ENCODE data around the gene MYO7A.

MYO7A gene

DNA sequence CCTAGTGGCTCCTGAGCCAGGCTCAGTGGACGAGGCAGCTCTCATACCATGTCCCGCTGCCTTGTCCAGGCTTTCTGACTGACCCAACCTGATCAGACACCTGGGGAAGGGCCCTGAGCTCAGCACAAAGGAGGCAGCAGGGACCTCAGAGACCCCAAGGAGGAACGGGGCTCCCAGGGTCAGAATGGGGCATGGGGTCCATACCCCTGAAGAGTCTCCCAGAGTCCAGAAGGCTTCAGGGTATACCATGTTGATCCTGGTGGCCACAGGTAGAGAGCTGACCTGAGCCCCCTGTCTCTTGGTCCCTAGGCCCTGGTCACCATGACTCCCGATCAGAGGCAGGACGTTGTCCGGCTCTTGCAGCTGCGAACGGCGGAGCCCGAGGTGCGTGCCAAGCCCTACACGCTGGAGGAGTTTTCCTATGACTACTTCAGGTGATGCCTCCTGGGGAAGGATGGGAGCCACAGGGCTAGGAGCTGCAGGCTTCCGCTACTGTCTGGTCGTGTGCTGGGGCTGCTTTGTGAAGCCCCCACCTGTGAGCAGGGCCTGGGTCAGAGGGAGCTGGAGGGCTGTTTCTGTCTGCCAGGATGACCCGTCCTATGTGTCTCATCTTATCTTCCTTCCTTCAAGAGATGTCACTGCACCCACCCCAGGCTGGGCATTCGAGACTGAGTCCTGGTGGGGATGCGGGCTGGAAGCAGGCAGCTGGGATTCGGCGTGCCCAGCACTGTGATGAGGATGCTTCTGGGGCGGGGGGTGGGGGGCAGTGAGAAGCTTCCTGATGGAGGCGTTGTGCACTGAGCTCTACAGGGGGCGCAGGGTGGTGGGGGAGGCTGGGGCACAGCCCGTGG is 74.2 kb downstream of the MYO7A start:
- no peak for DNase-seq (ENCODE audit: low read depth)

GRCh38 chr11:77202941-77203900 is 75.2 kb downstream of the MYO7A start:
- DNase-seq (ENCODE audit: low read depth), result no peak

DNA sequence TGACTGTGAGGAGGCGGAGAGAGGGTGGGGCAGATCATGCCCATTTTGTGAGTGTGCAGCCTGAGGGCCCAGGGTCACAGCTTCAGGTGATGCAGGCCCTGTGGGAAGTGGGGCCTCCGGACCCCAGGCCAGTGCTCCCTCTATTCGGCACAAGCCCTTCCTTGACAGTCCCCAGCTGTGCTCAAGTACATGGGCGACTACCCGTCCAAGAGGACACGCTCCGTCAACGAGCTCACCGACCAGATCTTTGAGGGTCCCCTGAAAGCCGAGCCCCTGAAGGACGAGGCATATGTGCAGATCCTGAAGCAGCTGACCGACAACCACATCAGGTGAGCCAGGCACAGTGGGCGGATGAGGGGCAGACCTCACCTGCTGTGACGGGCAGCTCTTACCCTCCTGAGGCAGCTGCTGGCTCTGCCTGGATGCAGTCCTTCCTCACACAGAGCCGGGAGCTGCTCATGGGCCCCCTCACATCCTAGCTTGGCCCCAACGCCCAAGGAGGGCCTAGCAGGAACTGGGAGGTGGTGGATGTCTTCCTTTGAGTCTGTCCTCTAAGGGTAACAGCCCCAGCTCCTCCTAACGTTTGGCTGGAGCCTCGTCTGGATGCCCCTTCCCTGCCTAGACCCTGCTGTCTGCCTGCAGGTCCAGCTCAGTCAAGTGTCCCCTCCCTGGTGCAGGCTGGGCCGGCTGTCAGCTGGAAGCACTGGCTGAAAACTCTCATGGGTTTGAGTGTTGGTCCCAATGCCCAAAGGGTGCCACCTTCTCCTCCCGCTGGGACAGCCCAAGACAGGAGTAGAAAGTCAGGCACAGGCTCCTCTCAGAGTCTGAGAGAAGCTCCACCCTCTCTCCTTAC is 76.1 kb downstream of the MYO7A start:
- DNase-seq (ENCODE audit: low read depth), result no peak

DNA sequence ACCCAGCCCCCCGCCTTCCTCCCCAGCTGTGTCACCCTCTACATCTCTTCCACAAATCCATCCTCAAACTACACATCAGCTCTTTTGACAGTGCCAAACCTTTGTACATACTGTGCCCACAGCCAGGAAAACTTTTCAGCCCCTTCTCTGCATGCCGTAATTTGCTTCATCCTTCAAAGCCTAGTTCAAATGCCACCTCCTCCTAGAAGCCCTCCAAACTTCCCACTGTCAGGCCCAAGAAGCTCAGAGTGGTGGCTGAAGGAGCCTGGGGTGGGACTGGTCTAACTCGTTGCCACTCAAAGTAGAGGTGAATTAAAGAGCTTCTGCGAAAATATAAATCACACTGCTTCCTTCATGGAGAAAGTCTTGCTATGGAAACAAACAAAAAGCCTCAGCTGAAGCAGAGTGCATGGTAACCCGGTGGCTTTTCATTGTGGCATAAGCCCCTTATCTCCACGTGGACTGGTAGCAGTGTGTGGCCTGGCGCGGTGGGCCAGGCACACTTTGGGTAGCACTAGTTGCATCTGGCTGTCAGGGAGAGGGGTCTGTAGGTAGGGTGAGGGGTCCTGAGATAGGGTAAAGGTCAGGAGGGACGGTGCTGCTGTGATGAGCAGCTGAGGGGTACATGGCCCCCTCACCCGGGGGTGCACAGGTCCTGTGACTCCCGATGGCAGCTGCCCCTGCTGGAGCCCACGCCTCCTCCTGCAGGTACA is 76.9 kb downstream of the MYO7A start:
- no peak for DNase-seq (ENCODE audit: low read depth)

GRCh38 chr11:77205467-77206263 is 77.6 kb downstream of the MYO7A start:
- no peak for DNase-seq (ENCODE audit: low read depth)

- no peak for DNase-seq (ENCODE audit: low read depth)
Observed at GRCh38 chr11:77206264-77207018, 78.4 kb downstream of the MYO7A start.

- no peak for DNase-seq (ENCODE audit: low read depth)
Observed at GRCh38 chr11:77207019-77207485, 79.0 kb downstream of the MYO7A start.

DNA sequence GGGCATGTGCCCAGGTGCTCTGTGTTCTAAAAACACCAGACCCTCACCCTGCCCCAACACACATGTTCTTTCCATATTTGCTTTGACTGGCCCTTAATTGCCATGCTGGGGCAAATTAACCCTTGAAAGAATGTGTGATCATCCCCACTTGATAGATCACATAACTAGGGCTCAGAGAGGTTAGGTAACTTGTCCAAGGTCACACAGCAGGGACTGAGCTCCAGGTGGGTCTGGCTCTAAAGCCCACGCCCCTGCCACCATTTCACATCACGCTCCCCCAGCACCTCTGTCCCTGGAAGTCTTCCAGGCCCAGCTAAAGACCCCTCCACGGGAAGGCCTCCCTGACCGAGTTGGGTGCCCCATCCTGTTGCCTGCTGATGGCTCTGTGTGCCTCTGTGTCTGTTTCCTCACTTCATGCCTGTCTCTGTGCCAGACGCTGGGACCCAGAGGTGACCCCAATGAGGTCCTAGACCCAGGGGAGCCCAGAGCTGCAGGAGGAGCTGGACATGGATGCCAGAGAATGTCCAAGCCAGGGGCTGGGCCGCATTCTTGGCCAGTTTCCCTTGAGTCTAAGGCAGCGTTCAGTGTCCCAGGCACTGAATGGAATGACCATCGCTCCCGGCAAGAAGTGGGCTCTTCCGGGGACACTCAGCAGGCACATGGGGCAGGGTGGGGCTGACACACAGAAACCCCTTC is 79.7 kb downstream of the MYO7A start:
- no peak for DNase-seq (ENCODE audit: low read depth)

GRCh38 chr11:77208535-77208934 is 80.5 kb downstream of the MYO7A start:
- no peak for DNase-seq (ENCODE audit: low read depth)

DNA sequence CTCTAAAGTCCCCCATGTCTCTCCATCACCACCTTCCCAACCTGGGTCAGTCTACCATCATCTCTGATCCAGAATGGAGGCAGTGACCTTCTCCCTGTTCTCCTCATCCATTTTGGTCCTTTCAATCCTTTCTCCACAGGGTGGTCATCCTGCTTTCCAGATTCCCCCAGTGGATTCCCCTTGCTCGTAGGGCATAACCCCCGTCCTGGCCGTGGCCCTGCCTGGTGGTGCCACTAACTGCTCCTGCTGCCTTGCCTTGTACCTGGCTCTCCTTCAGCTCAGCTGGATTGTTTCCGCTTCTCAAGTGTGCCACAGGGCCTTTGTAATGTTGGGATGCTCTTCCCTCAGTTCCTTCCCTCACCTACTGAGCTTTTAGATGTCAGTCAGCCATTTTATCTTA is 81.6 kb downstream of the MYO7A start:
- DNase-seq (ENCODE audit: low read depth), result no peak

GRCh38 chr11:77211040-77211451 is 83.0 kb downstream of the MYO7A start:
- no peak for DNase-seq (ENCODE audit: low read depth)

DNA sequence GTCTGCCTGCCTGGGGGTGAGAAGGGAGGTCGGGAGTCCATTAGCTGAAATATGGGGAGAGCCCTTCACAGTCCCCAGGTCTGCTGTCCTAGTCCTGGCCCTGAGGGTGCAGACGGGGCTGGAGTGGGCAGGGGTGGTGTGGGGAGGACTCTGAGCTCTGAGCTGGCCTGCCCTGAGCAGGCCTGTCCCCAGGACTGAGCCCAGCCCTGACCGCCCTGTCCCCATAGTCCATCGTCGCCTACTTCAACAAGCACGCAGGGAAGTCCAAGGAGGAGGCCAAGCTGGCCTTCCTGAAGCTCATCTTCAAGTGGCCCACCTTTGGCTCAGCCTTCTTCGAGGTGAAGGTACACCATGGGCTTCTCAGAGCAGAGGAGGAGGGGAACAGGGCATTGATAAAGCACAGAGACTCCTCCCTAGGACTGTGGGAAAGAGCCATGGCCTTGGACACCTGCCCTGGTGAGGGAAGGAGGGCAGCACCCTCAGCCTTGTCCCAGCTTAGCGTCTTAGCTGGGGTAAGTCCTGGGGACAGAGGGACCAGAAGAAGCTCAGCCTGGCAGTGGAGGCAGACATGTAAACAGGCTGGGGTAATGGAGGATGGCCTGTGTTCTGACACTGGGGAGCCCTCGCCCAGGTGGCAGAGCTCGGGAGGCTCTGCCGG is 83.7 kb downstream of the MYO7A start:
- no peak for DNase-seq (ENCODE audit: low read depth)

- no peak for DNase-seq (ENCODE audit: low read depth)
Observed at GRCh38 chr11:77212314-77213007, 84.4 kb downstream of the MYO7A start.

- no peak for DNase-seq (ENCODE audit: low read depth)
Observed at GRCh38 chr11:77213029-77213579, 85.1 kb downstream of the MYO7A start.

GRCh38 chr11:77213589-77214428 is 85.8 kb downstream of the MYO7A start:
- no peak for DNase-seq (ENCODE audit: low read depth)

DNA sequence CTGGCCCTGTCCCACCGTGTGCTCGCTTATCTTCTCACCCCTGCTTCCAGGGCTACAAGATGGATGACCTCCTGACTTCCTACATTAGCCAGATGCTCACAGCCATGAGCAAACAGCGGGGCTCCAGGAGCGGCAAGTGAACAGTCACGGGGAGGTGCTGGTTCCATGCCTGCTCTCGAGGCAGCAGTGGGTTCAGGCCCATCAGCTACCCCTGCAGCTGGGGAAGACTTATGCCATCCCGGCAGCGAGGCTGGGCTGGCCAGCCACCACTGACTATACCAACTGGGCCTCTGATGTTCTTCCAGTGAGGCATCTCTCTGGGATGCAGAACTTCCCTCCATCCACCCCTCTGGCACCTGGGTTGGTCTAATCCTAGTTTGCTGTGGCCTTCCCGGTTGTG is 86.5 kb downstream of the MYO7A start:
- no peak for DNase-seq (ENCODE audit: low read depth)

DNA sequence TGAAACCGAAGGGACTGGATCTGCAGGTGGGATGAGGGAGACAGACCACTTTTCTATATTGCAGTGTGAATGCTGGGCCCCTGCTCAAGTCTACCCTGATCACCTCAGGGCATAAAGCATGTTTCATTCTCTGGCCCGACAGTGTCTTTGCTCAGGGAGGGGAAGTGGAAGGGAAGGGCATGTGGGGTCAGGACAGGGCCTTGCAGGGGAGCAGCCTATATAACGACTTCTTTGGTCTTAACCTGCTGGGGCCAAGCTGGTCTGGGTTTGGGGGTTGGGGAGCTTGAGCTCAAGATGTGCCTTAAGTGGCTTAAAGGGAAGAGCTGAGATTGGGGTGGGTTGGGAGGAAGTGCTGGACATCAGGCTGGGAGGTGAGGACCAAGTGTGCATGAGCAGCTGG is 87.1 kb downstream of the MYO7A start:
- no peak for DNase-seq (ENCODE audit: low read depth)

Data from activated T-cell treated with anti-CD3 and anti-CD28 coated beads for 48 hours (primary cell).